PC-9 (cell line): ENCODE results near the gene AP2B1. TPM values are rescaled to one million over a fixed set of nuclear protein-coding genes. Genes with fewer than 3 reads are reported as not detected.

Experiments used
- BruUV-seq: library from RNA; stranded (reverse); fragments of 400-500 nt; replicated peaks from 2 replicates; lab custom pipeline; 2021; lab: Mats Ljungman, UMichigan
- CTCF ChIA-PET: fragments of 300-600 bp; sonication (Branson Sonifier 250); formaldehyde crosslinking; loops from one replicate; lab custom pipeline; 2022; ENCODE audit warnings: antibody characterized with exemption; lab: Charles Lee
- POLR2A ChIA-PET: fragments of 300-600 bp; sonication (Branson Sonifier 250); formaldehyde crosslinking; loops from one replicate; lab custom pipeline; 2022; ENCODE audit warnings: antibody characterized with exemption; ENCODE audit not compliant: unreplicated experiment; lab: Charles Lee
- DNase-seq, 2 experiments: peaks; one replicate each; pipeline versions ENCODE4 v3.0.0 to v3.0.0-alpha.2; 2015 to 2022; ENCODE audit warnings: mixed read lengths in 1 of 2
- H2AFZ ChIP-seq: fragments of 200-600 bp; sonication (generic); 2 replicates; pipeline ENCODE4 v1.8.1; 2017; ENCODE audit warnings: antibody characterized with exemption
- H3F3A ChIP-seq: fragments of 200-600 bp; sonication (generic); 2 replicates; pipeline ENCODE4 v1.8.1; 2017; ENCODE audit warnings: antibody characterized with exemption, mild to moderate bottlenecking, low read depth; ENCODE audit not compliant: insufficient read depth
- H3K27ac ChIP-seq: fragments of 200-600 bp; sonication (generic); 2 replicates; pipeline ENCODE4 v1.6.1; 2016; ENCODE audit warnings: mixed run types
- H3K27me3 ChIP-seq: fragments of 200-600 bp; sonication (generic); 2 replicates; pipeline ENCODE4 v1.6.1; 2016; ENCODE audit warnings: low read depth, mixed run types; ENCODE audit not compliant: insufficient read depth
- H3K36me3 ChIP-seq: fragments of 200-600 bp; sonication (generic); 2 replicates; pipeline ENCODE4 v1.6.1; 2016; ENCODE audit warnings: low read depth, mixed run types
- H3K4me1 ChIP-seq: fragments of 200-600 bp; sonication (generic); replicated peaks from 2 replicates; pipeline ENCODE4 v1.6.1; 2016; ENCODE audit warnings: mixed run types; ENCODE audit not compliant: insufficient read depth
- H3K4me2 ChIP-seq: fragments of 200-600 bp; sonication (generic); 2 replicates; pipeline ENCODE4 v1.6.1; 2017; ENCODE audit warnings: mixed run types
- H3K4me3 ChIP-seq: fragments of 200-600 bp; sonication (generic); 2 replicates; pipeline ENCODE4 v1.6.1; 2016; ENCODE audit warnings: mixed run types
- H3K79me2 ChIP-seq: fragments of 200-600 bp; sonication (generic); 2 replicates; pipeline ENCODE4 v1.6.1; 2017; ENCODE audit warnings: low read depth, mixed run types
- H3K9me2 ChIP-seq: fragments of 200-600 bp; sonication (generic); 2 replicates; pipeline ENCODE4 v1.8.1; 2017; ENCODE audit warnings: mild to moderate bottlenecking; ENCODE audit not compliant: insufficient read depth
- H3K9me3 ChIP-seq: fragments of 200-600 bp; sonication (generic); 2 replicates; pipeline ENCODE4 v1.8.1; 2016; ENCODE audit warnings: low read depth; ENCODE audit not compliant: insufficient read depth
- H4K20me1 ChIP-seq: fragments of 200-600 bp; sonication (generic); 2 replicates; pipeline ENCODE4 v1.8.1; 2017; ENCODE audit not compliant: insufficient read depth
- CTCF ChIP-seq: fragments of 200-600 bp; sonication (generic); conservative IDR thresholded peaks from 2 replicates; pipeline ENCODE4 v1.6.1; 2017; ENCODE audit warnings: mixed run types, antibody characterized with exemption, mild to moderate bottlenecking, moderate library complexity
- EZH2 ChIP-seq: fragments of 200-600 bp; sonication (generic); IDR thresholded peaks from 2 replicates; pipeline ENCODE4 v1.8.0; 2017; ENCODE audit warnings: antibody characterized with exemption, low read depth
- intact Hi-C: fragments of 100-400 bp; cut with micrococcal nuclease; formaldehyde crosslinking; loops from one replicate; pipeline ENCODE4 v1.10.0; 2022; ENCODE audit not compliant: unreplicated experiment
- total RNA-seq: library from RNA; stranded (reverse); gene quantifications from 2 replicates; pipeline ENCODE4 v1.2.3, GENCODE V29; 2021

The AP2B1 gene
- total RNA-seq, 1 experiment from 2014 or later = 186 TPM

- Histone ChIP-seq H3K9me2 (no peaks in the 10 kb centered on the region), H3F3A (no peaks in the 10 kb centered on the region), H3K27ac (no peak overlapping the region), H4K20me1 (no peaks in the 10 kb centered on the region; the same call in 1 of the 2 replicates), H3K27me3 (0 out of 2 replicates have a peak, but pooled peaks cover 6% of the 10 kb centered on the region), H3K79me2 (no peaks in the 10 kb centered on the region), H3K4me3 (no peak overlapping the region), H3K36me3 (no peaks in the 10 kb centered on the region), H3K4me1 (peaks cover under 1% of the 10 kb centered on the region), H2AFZ (no peak overlapping the region), H3K9me3 (no peaks in the 10 kb centered on the region), H3K4me2 (no peak overlapping the region)
- TF ChIP-seq EZH2 (no peak), CTCF (no peak)
- intact Hi-C loops = no loop called here
- no TSS peak for BruUV-seq
- ChIA-PET CTCF (interaction anchor here (0.6 kb wide), 1 partner anchor 176 kb away, joined by 4 read pairs; no protein-coding TSS in a partner anchor), POLR2A (interaction anchor here (0.6 kb wide), 2 partner anchors 63 to 803 kb away, joined by 4 to 5 read pairs; no protein-coding TSS in a partner anchor)
- DNase-seq = no peak
These were observed 145.0 kb downstream of the AP2B1 start for GRCh38 chr17:35731917-35732805.

- Histone ChIP-seq H3K9me2 (no peaks in the 10 kb centered on the region), H4K20me1 (no peaks in the 10 kb centered on the region; the same call in 1 of the 2 replicates), H3K27ac (no peak overlapping the region), H3K4me1 (no peaks in the 10 kb centered on the region), H3K27me3 (peaks cover 9% of the 10 kb centered on the region; the same call in 1 of the 2 replicates), H3K4me3 (no peak overlapping the region), H3K9me3 (no peaks in the 10 kb centered on the region), H3K4me2 (no peak overlapping the region), H3K36me3 (no peaks in the 10 kb centered on the region), H2AFZ (no peak overlapping the region), H3F3A (no peaks in the 10 kb centered on the region), H3K79me2 (no peaks in the 10 kb centered on the region)
- no TSS peak for BruUV-seq
- intact Hi-C loops = no loop called here
- DNase-seq = no peak
- CTCF ChIA-PET = no interaction called here
- POLR2A ChIA-PET = no interaction called here
- TF ChIP-seq CTCF (no peak), EZH2 (no peak)
These were observed 145.6 kb downstream of the AP2B1 start for GRCh38 chr17:35732806-35733136.

- no TSS peak for BruUV-seq
- H4K20me1 ChIP-seq = no peaks in the 10 kb centered on the region; the same call in 1 of the 2 replicates
- no peaks in the 10 kb centered on the region for H3K36me3 ChIP-seq
- no peak overlapping the region for H3K4me2 ChIP-seq
- DNase-seq = no peak
- no peaks in the 10 kb centered on the region for H3K79me2 ChIP-seq
- no peak overlapping the region for H3K4me3 ChIP-seq
- H3K27ac ChIP-seq = no peak overlapping the region
- peaks cover 15% of the 10 kb centered on the region for H3K27me3 ChIP-seq
- ChIA-PET CTCF (no interaction called here), POLR2A (no interaction called here)
- H3K9me3 ChIP-seq = no peaks in the 10 kb centered on the region
- H3F3A ChIP-seq = no peaks in the 10 kb centered on the region
- TF ChIP-seq EZH2 (no peak), CTCF (no peak)
- no peak overlapping the region for H2AFZ ChIP-seq
- no peaks in the 10 kb centered on the region for H3K4me1 ChIP-seq
- intact Hi-C loops = no loop called here
- no peaks in the 10 kb centered on the region for H3K9me2 ChIP-seq
These were observed 146.2 kb downstream of the AP2B1 start for GRCh38 chr17:35733366-35733765.
